ENCODE results near the gene TNFSF13.
"Not testable (repeated sequence)": the region's sequence is repeated elsewhere in the genome, so short reads cannot be mapped to it uniquely, and the experiment has no call there.

Gene TNFSF13

DNA sequence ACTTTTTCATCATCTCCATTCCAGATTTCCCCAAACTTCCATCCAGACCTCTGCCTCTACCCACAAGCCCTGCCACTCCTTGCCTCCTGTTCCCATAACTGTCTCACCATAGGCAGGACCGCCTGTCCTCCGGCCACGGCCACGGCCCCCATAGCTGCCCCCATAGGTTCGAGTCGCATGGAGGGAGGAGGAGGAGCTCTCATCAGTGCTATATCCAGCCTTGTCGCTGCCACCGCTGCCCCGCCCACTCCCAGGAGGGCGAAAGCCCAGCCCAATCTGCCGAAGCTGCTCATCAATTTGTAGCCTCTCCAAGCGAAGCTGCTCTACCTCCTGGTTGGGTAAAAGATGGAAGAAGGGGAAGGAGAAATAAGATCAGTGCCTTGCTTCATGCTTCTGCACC is 34.7 kb downstream of the TNFSF13 start:
- no peak for DNase-seq

DNA sequence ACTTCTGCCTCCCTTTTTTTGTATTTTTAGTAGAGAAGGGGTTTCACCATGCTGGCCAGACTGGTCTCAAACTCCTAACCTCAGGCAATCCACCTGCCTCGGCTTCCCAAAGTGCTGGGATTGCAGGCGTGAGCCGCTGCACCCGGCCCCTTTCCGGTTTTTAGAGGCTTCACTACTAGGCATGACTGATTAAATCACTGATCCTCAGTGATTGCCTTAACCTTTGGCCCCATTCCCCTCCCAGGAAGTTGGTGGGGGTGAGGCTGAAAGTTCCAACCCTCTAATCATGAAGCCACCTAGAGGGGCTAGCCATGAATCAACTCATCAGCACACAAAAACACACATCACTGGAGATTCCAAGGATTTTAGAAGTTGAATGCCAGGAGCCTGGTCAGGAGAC is 39.0 kb downstream of the TNFSF13 start:
- not testable (repeated sequence) for DNase-seq

DNA sequence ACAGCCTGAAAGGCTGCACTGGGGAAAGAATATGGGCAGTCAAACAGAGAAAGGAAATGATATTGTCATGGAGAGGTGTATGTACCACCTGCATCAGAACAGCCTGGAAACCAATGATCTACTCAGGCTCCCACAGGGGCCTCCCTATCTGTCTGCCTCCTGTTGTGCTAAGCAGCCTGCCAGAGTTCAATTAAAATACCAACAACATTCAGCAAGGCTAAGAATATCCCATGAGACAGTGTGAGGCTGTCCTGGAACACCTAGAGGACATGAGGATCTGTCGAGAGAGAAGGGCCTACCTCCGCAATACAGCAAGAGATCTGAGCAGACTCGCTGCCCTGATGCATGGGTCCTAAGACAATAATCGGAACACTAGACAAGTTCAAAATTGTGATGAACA is 47.7 kb downstream of the TNFSF13 start:
- no peak for DNase-seq

DNA sequence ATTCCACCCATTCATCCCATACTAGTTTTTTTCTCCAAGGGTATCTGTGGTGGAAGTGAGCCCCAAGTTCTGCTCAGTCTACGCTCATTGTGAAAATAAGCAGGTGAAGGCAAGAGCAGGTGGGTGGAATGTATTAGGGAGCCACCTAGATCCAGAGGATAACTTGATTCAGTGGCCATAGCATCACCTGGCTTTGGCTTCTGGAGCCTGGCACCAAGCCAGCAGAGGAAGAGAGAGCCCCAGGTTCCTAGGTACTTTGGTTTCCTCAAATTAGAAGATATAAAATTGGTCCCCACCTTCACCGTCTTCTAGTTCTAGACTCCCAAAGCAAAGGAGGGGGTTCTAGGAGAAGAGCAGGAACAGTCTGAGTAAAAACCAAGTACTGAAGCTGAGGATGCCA is 52.1 kb downstream of the TNFSF13 start:
- DNase-seq = no peak

Measured in NCI-H2029 treated with DMSO at 0.1 percent for 48 hours (cell line).